Caki2 (cell line): ENCODE results near the gene HTR7. TPM values are rescaled to one million over a fixed set of nuclear protein-coding genes. Genes with fewer than 3 reads are reported as not detected.

Source experiments
- DNase-seq: peaks from one replicate; pipeline ENCODE4 v3.0.0-alpha.2; 2015; ENCODE audit warnings: low read depth
- in situ Hi-C: cut with HindIII; loops from 2 replicates; pipeline ENCODE4 v1.10.0; 2016; ENCODE audit warnings: low sequenced_read_pairs, low pct_unique_long_range_greater_than_20kb, mixed read lengths
- total RNA-seq: library from RNA; depleted of rRNA; stranded (reverse); fragments of >200 nt; shearing (Covaris generic); gene quantifications from 2 replicates; pipeline ENCODE4 v1.2.3, GENCODE V29; 2014; ENCODE audit warnings: low replicate concordance; rRNA removed

Gene HTR7
- total RNA-seq, 1 experiment from 2014 or later = 0.03 TPM

DNA sequence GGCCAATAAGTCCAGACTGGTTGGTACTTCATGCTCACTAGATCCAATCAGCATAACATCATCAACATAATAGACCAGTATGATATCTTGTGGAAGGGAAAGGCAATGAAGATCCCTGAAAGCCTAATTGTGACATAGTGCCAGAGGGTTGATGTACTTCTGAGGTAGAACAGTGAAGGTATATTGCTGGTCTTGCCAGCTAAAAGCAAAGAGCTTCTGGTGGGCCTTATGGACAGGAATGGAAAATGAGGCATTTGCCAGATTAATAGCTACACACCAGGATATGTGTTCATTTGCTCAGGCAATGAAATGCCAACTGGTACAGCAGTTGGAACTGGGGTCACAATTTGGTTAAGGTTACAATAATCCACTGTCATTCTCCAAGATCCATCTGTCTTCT is 156.4 kb downstream of the HTR7 start:
- in situ Hi-C loops = no loop called here
- no peak for DNase-seq

DNA sequence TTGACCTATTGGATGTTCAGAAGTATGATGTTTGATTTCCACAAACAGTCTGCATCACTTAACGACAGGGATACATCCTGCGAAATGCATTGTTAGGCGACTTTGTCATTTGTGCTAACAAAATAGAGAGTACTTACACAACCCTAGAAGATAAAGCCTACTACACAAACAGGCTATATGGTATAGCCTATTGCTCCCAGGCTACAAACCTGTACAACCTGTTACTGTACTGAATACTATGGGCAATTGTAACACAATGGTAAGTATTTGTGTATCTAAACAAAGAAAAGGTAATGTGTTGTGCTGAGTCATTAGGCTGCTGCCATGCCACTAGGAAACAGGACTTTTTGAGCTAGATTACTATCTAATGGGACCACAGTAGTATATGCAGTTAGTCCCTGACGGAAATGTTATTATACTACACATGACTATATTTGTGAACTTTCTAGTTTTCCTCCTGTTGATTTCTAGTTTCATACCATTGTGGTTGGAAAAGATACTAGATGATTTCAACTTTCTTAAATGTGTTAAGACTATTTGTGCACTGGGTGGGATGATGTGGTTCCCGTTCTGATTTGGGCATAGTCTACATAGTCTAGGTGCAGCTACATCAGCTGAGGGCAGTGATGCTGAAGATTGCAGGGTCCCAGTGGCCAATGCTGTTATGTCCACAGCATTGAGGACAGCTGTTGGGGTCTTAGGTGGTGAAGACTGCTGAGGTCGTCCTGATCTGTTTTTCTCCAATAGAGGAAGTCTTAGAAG is 161.7 kb downstream of the HTR7 start:
- no peak for DNase-seq
- in situ Hi-C loops = no loop called here

Other genes with a start within 250 kb of the HTR7 start
- 48.2 and 71.4 TPM in 2 replicates for gene RPP30, start 13.9 kb upstream of the HTR7 start, total RNA-seq
- gene ANKRD1, start 63.0 kb upstream of the HTR7 start, total RNA-seq = 30.7 and 34.4 TPM in 2 replicates